Stimulated activated CD4-positive, alpha-beta T cell treated with anti-CD3 and anti-CD28 coated beads, Interleukin-4, amount 100 ng/mL, for 4 hours (primary cell): ENCODE measurements around the gene ADGRD2.
"Not testable (repeated sequence)": the region's sequence is repeated elsewhere in the genome, so short reads cannot be mapped to it uniquely, and the experiment has no call there.

Experiments
- DNase-seq, 2 experiments: peaks; one replicate each; pipeline ENCODE4 v3.0.0-alpha.2; 2020

The ADGRD2 gene, protein sequence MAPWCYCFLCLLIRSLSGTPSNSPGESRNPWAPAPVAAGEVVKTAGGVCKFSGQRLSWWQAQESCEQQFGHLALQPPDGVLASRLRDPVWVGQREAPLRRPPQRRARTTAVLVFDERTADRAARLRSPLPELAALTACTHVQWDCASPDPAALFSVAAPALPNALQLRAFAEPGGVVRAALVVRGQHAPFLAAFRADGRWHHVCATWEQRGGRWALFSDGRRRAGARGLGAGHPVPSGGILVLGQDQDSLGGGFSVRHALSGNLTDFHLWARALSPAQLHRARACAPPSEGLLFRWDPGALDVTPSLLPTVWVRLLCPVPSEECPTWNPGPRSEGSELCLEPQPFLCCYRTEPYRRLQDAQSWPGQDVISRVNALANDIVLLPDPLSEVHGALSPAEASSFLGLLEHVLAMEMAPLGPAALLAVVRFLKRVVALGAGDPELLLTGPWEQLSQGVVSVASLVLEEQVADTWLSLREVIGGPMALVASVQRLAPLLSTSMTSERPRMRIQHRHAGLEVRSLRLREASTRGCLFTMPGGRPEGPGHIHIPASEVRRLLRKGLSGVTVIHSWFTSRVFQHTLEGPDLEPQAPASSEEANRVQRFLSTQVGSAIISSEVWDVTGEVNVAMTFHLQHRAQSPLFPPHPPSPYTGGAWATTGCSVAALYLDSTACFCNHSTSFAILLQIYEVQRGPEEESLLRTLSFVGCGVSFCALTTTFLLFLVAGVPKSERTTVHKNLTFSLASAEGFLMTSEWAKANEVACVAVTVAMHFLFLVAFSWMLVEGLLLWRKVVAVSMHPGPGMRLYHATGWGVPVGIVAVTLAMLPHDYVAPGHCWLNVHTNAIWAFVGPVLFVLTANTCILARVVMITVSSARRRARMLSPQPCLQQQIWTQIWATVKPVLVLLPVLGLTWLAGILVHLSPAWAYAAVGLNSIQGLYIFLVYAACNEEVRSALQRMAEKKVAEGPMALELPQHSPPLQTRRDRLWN

GRCh38 chr9:124450241-124450924 is at the start of gene ADGRD2:
TSS of gene ADGRD2 (plus strand) at chr9:124450451. CDS start at chr9:124451667, 1,216 bp downstream.
- DNase-seq: no peak

DNA sequence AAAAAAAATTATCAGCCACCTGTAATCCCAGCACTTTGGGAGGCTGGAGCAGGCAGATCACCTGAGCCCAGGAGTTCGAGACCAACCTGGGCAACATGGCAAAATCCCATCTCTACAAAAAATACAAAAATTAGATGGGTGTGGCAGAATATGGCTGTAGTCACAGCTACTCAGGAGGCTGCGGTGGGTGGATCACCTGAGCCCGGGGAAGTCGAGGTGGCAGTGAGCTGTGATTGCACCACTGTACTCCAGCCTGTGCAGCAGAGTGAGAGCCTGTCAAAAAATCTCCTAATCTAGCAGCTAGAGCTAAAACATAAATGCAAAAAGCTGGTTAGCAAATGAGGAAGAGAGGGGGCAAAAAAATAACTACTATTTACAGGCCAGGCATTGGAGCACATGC is 47.0 kb upstream of the ADGRD2 start:
- no peak for DNase-seq

GRCh38 chr9:124409410-124409809 is 40.8 kb upstream of the ADGRD2 start:
- DNase-seq: no peak

DNA sequence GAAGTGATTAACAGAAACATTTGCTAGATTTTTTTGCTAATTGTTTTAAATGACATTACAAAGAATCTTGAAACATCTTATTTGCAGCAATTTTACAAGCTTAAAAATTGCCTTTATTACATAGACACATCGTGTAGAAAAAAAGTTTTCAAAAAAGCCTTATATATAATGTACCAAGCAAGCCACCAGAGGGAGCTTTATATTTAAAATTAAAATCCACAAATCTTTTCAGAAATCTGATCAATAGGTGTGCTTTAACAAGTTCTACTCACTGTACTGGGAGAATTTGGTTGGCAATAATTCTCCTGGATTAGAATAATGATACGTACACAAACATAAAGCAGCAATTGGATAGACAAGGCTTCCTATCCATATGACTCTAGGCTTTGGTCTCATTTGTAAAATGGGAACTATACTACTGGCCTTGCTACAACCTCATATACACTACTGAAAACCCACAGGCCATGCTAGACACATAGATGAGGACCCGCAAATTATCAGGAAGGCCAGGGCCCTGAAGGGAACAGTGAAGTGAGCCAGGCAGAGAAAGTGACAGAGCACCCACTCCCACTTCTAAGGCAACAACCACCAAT is 39.8 kb upstream of the ADGRD2 start:
- DNase-seq: no peak

DNA sequence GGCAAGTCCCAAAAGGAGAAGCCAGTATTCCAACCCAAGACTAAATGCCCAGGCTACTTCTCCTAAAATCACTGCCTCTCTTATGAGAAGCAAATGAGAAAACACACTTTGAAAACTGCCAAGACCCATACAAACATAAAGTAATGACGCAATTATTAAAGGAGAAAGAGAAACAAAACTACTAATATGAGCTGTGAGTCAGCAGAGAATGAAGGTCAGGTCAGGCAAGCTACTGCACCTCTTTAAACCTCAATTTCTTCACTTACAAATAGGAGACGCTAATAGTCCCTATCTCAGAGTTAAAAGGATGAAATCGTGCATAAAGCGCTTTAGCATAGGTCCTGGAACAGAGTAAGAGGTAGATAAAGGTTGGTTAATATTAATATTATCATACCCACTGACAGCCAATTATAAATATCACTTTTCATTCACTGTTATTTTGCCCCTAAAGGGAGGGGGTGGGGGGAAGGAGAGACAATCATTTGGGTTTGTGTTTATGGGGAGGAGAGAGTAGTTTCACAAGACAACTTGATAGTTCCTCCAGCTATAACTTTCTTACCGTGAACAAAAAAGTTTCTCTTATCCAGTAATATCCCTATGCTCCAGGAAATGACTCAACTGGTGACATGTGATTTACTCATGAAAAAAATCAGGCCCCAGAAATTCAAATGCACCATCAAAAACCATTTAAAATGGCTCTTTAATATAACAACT is 38.6 kb upstream of the ADGRD2 start:
- DNase-seq: no peak

- DNase-seq: no peak
Measured at GRCh38 chr9:124412228-124412575, 38.0 kb upstream of the ADGRD2 start.

DNA sequence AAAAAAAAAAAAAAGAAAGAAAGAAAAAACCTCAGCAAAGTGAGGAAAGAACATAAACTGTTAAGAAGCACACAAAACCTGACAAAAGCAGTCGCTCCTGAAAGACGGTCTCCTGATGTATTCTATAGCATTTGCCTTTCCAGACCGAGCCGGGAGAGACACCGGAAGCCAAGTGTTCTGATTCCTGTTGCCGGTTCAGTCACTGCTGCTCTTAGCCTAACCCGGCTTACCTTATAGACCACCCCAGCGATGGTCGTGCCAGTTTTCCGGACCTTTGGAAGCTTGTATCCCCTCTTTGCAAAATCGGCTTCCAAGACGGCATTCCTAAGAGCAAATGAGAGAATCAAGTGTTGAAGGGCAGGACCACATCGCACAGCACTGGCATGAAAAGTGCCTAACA is 35.6 kb upstream of the ADGRD2 start:
- no peak for DNase-seq

DNA sequence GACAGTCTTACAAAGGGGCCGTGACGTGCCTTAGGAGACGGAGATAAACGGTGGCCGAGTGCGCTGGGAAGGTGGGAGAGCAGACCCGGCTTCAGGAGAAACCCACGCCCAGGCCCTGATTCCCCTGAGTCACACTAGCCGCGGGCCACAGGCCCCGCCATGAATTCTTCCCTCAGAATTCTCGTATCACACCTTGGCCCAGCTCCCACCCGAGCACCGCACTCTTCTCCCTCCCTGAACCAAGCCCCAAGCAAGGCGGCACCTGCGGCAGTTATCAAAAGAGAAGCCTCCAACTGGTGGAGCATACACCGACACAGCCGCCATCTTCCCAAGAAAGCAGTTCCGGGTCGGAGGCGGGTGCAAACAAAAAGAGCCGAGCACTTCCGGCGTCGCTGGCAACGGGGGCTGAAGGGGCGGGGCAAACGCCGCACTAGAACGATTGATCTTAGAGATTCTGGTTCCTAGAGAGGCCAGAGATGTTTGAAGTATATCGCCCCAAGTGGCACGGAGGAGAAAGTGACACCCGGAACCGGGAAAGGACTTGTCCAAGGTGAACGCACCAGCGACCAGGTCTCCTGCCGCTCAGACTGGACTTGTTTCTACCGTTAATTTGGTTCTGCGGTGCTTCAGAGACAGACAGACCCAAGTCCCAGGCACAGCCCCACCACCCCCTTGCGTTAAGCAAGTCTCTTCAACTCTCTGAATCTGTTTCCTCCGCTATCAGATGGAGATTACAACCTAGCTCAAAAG is 35.0 kb upstream of the ADGRD2 start, which contains the start of gene PSMB7:
PSMB7 (minus strand) TSS at position 341 of the 750 bp plus-strand sequence; CDS start at position 324, 17 bp downstream.
- DNase-seq: peak; percentile 96

- DNase-seq: no peak
Measured at GRCh38 chr9:124415852-124416484, 34.3 kb upstream of the ADGRD2 start.

DNA sequence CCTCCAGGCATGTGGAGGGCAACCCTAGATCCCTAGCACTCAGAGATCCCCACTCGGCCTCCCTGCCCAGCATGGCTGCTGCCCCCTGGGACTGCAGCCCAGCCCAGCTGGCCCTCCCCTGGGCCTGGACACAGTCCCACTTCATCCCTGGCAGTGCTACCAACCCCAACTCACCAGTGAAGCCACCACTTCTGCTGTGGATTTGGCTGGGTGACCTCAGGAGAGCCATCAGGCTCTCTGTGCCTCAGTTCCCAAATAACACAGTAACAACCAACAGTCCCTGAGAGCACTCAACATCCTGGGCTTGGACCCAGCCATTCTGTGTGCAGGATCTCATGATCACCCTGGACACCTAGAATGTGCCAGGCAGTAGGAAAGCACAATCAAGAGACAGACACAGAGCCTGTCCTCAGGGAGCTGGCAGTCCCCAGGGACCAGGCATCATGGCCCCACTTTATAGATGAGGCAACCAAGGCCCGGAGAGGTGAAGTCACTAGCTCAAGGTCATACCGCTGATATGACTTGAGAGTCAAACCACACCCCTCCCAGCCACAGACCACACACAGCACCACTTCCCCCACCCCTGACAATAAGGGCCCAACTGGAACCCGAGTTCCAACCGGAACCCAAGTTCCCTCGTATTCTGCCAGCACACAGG is 30.3 kb upstream of the ADGRD2 start:
- DNase-seq: no peak

GRCh38 chr9:124420991-124421543 is 29.2 kb upstream of the ADGRD2 start:
- no peak for DNase-seq

- no peak for DNase-seq
Measured at GRCh38 chr9:124423155-124423554, 27.1 kb upstream of the ADGRD2 start.

DNA sequence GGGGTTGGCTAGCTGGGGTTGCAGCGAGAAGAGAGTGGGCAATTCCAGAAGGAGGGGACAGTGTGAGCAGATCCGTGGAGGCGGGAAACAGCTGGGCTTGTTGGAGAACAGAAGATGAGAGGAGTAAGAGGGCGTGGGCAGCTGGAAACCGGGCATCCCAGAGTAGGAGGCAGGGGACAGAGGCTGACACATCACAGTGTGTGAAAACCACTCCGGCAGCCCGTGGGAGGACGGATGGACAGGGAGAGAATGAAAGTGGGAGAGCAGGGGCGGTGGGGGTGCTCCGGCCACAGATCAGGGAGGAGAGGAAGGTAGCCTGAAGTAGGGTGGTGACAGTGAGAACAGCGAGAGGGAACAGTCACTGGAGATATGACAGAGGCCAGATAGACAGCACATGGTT is 26.7 kb upstream of the ADGRD2 start:
- no peak for DNase-seq

GRCh38 chr9:124425733-124426132 is 24.5 kb upstream of the ADGRD2 start:
- not testable (repeated sequence) for DNase-seq

DNA sequence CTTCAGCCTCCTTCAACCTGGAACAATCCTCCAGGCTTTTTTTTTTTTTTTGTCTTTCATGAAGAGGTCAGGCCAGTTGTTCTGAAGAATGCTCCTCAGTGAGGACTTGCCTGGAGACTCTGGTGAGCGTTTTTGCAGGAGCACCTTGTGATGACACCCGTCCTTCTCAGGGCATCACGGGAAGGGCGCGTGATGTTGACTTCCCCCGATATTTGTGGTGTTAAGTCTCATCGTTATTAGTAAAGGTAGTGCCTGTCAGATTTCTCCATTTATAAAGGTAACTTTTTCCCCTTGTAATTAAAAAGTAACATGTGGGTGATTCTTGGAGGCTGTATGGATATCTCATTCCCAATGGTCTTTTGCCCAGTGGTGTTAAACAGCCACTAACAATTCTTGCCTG is 23.9 kb upstream of the ADGRD2 start:
- DNase-seq: no peak

DNA sequence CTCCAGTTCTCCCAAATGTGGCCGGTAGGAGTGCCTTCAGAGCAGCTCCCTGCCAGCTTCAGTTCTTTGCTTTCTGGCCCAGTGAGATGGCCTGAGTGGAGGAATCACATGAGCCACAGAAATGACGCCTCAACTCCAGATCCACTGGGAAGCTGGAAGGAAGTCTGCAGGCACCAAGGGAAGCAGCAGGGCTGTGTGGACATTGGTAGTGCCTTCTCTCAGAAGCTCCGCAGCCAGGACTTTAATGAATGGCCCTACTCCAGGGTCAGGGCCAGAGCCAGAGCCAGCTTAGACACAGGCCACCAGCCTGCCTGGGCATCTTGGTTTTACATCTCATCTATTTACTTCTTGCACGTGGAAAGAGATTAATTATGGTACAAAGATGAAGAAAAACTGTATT is 23.0 kb upstream of the ADGRD2 start:
- no peak for DNase-seq

DNA sequence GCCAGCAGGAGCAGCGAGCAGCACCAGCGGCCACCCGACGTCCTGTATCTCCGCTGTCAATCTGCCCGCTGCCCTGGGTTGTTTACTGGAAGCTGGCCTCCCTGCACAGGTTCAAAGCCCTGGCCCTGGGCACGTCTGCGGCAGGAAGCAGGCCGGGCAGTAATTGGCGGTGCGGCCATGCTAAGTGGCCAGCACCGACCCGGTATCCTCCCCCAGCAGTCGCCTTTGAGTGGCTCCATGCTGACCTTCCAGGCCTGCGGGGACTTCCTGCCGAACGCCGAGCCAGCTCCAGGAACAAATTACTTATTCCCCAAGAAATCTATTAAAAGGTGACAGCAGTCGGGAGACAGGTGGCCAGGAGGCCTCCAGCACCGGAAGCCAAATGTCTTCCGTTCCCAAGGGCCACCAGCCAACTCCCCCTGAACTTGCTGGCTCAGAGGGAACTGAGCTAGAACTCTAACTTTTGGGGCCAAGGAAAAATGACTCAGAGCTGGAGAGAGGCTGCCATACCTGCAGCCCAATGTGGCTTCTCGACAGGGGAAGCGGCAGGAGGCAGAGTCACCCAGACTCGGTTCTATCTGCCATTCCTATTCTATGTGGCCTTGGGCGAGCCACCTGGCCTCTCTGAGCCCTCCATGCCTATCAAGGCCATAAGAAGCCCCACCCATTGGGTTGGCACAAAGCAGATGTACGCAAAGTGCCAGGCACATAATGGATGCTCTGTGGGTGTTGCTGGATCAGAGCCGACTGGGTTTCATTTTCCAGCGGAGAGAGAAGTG is 21.3 kb upstream of the ADGRD2 start:
- DNase-seq: no peak

DNA sequence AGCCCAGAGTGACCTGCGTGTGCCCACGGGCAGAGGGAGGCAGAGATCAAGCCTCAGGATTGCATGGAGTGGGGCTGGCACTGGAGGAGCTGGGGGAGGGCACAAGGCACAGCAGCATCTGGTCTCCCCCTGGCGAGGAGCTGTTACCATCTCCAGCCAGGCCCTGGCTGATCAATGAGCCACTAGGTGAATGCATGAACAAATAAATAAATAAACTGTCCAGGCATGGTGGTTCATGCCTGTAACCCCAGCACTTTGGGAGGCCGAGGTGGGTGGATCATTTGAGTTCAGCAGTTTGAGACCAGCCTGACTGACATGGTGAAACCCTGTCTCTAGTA is 20.8 kb upstream of the ADGRD2 start:
- no peak for DNase-seq

GRCh38 chr9:124436320-124436719 is 13.9 kb upstream of the ADGRD2 start:
- DNase-seq: no peak
